Smooth muscle cell of bladder (primary cell): Measurements from ENCODE around the gene PTRHD1. TPM values are rescaled to one million over a fixed set of nuclear protein-coding genes. Genes with fewer than 3 reads are reported as not detected.

ENCODE experiments used
- total RNA-seq: library from RNA; depleted of rRNA; stranded (reverse); fragments of >200 nt; gene quantifications from 2 replicates; pipeline ENCODE4 v1.2.3, GENCODE V29; 2014

Gene PTRHD1
- total RNA-seq = 28.2 and 31.7 TPM in 2 replicates

GRCh38 chr2:24792874-24793760, at the start of gene PTRHD1, which contains the start of gene CENPO:
Gene PTRHD1, minus strand, starts transcription at chr2:24793391. Its CDS starts 14 bp downstream, at chr2:24793377.
Gene CENPO, plus strand, starts transcription at chr2:24793425. Its CDS starts 495 bp downstream, at chr2:24793920.

Other genes with a start within 250 kb of the PTRHD1 start
- gene CENPO, start within 50 bp of the PTRHD1 start, total RNA-seq = 4.1 TPM in 2 replicates
- gene ADCY3, start 126.8 kb upstream of the PTRHD1 start, total RNA-seq = 35.8 and 42.3 TPM in 2 replicates
- gene DNAJC27, start 178.6 kb upstream of the PTRHD1 start, total RNA-seq = 3.9 and 4.8 TPM in 2 replicates
- gene EFR3B, start 248.7 kb upstream of the PTRHD1 start, total RNA-seq = 0.71 and 1.4 TPM in 2 replicates